Breast epithelium (tissue), 4 donors: ENCODE results near the gene RAB3GAP1. TPM values are rescaled to one million over a fixed set of nuclear protein-coding genes. Genes with fewer than 3 reads are reported as not detected.

Source experiments
- DNase-seq, 2 donors: peaks; one replicate each; pipeline ENCODE4 v3.0.0-alpha.2; 2019; ENCODE audit warnings: low spot score in 2 of 2
- H3K27ac ChIP-seq, 2 donors: fragments of 200-600 bp; sonication (generic) in 1 of 2; one replicate each; pipeline ENCODE4 v1.5.1; 2016 to 2019; ENCODE audit warnings: mild to moderate bottlenecking in 1 of 2
- H3K27me3 ChIP-seq, 2 donors: fragments of 200-600 bp; sonication (generic) in 1 of 2; one replicate each; pipeline versions ENCODE4 v1.5.1 to v1.6.0; 2017 to 2019; ENCODE audit warnings: control low read depth in 1 of 2, mild to moderate bottlenecking in 1 of 2
- H3K36me3 ChIP-seq: fragments of 200-600 bp; one replicate; pipeline ENCODE4 v1.5.1; 2019
- H3K4me1 ChIP-seq, 2 donors: fragments of 200-600 bp; sonication (generic); one replicate each; pipeline ENCODE4 v1.5.1; 2016 to 2019; ENCODE audit warnings: control low read depth in 1 of 2
- H3K4me3 ChIP-seq, 3 donors: fragments of 200-600 bp; sonication (generic); 1 replicate in 2 of 3; 2 replicates in 1 of 3; pipeline ENCODE4 v1.5.1; 2016 to 2019; ENCODE audit warnings: mild to moderate bottlenecking in 3 of 3, moderate library complexity in 2 of 3
- H3K9me3 ChIP-seq, 2 donors: fragments of 200-600 bp; sonication (generic) in 1 of 2; one replicate each; pipeline ENCODE4 v1.5.1; 2016 to 2019; ENCODE audit warnings: control low read depth in 1 of 2
- CTCF ChIP-seq, 3 donors: fragments of 450-650 bp; IDR thresholded peaks; one replicate each; pipeline ENCODE4 v1.5.1; 2016 to 2017; ENCODE audit warnings: antibody characterized with exemption in 3 of 3, mild to moderate bottlenecking in 3 of 3, moderate library complexity in 3 of 3
- POLR2A ChIP-seq: fragments of 450-650 bp; IDR thresholded peaks from one replicate; pipeline ENCODE4 v1.6.1; 2016; ENCODE audit warnings: antibody characterized with exemption, mild to moderate bottlenecking, moderate library complexity
- POLR2AphosphoS5 ChIP-seq, 3 donors: sonication (generic); formaldehyde crosslinking; IDR thresholded peaks; one replicate each; pipeline ENCODE4 v1.6.1; 2017; ENCODE audit warnings: antibody characterized with exemption in 3 of 3
- intact Hi-C: fragments of 100-400 bp; cut with DNase I; formaldehyde crosslinking; loops from one replicate; pipeline ENCODE4 v1.15.1; 2023; ENCODE audit warnings: low total_unique reads
- total RNA-seq, 3 donors: library from RNA; depleted of rRNA; stranded (reverse); fragments of >200 nt; gene quantifications; one replicate each; pipeline ENCODE4 v1.1.0, GENCODE V29; 2016

Gene RAB3GAP1
- total RNA-seq, 3 donors from 2014 or later: 53.9 to 70.5 (median 54.1) TPM

- intact Hi-C loops: no loop called here
- TF ChIP-seq POLR2A (no peak), CTCF (IDR thresholded peaks at IDR 0.05) (no peak), POLR2AphosphoS5 (IDR thresholded peaks at IDR 0.05) (no peak)
- H3K36me3 ChIP-seq: no peaks in the 10 kb centered on the region
- no peak for DNase-seq
- H3K27ac ChIP-seq: no peak overlapping the region
- no peaks in the 10 kb centered on the region for H3K4me1 ChIP-seq
- H3K4me3 ChIP-seq: no peak overlapping the region
- H3K9me3 ChIP-seq: no peaks in the 10 kb centered on the region
- H3K27me3 ChIP-seq: no peaks in the 10 kb centered on the region
Measured at GRCh38 chr2:135048122-135048521, 4.0 kb upstream of the RAB3GAP1 start.

- Histone ChIP-seq H3K27ac (no peak overlapping the region), H3K9me3 (no peaks in the 10 kb centered on the region), H3K27me3 (no peaks in the 10 kb centered on the region), H3K4me3 (no peak overlapping the region), H3K36me3 (no peaks in the 10 kb centered on the region), H3K4me1 (no peaks in the 10 kb centered on the region)
- no peak for TF ChIP-seq POLR2A
- no peak for TF ChIP-seq CTCF (IDR thresholded peaks at IDR 0.05)
- TF ChIP-seq POLR2AphosphoS5 (IDR thresholded peaks at IDR 0.05): no peak
- intact Hi-C loops: no loop called here
- no peak for DNase-seq
Measured at GRCh38 chr2:135050132-135050531, 2.0 kb upstream of the RAB3GAP1 start.

- H3K36me3 ChIP-seq: no peaks in the 10 kb centered on the region
- H3K27me3 ChIP-seq: no peaks in the 10 kb centered on the region
- DNase-seq: no peak
- no peak for TF ChIP-seq CTCF (IDR thresholded peaks at IDR 0.05)
- no peak for TF ChIP-seq POLR2A
- no peak for TF ChIP-seq POLR2AphosphoS5 (IDR thresholded peaks at IDR 0.05)
- no peaks in the 10 kb centered on the region for H3K9me3 ChIP-seq
- H3K4me1 ChIP-seq: no peaks in the 10 kb centered on the region
- intact Hi-C loops: no loop called here
- no peak overlapping the region for H3K27ac ChIP-seq
- no peak overlapping the region for H3K4me3 ChIP-seq
Measured at GRCh38 chr2:135050684-135051083, 1.4 kb upstream of the RAB3GAP1 start.

GRCh38 chr2:135052997-135053474 lies 944 bp downstream of the RAB3GAP1 start:
- no peak for DNase-seq
- Histone ChIP-seq H3K4me3 (peak overlapping the region; percentile 73 to 80 (median 75)), H3K9me3 (no peaks in the 10 kb centered on the region), H3K4me1 (no peaks in the 10 kb centered on the region), H3K27me3 (no peaks in the 10 kb centered on the region), H3K36me3 (no peaks in the 10 kb centered on the region), H3K27ac (peak overlapping the region; percentile 65 to 98)
- intact Hi-C loops: no loop called here
- TF ChIP-seq POLR2A (no peak), POLR2AphosphoS5 (IDR thresholded peaks at IDR 0.05) (no peak), CTCF (IDR thresholded peaks at IDR 0.05) (no peak)

- DNase-seq: no peak
- H3K27ac ChIP-seq: no peak overlapping the region
- H3K9me3 ChIP-seq: no peaks in the 10 kb centered on the region
- H3K4me1 ChIP-seq: no peaks in the 10 kb centered on the region
- intact Hi-C loops: no loop called here
- H3K27me3 ChIP-seq: no peaks in the 10 kb centered on the region
- TF ChIP-seq POLR2A (no peak), CTCF (IDR thresholded peaks at IDR 0.05) (no peak), POLR2AphosphoS5 (IDR thresholded peaks at IDR 0.05) (no peak)
- no peaks in the 10 kb centered on the region for H3K36me3 ChIP-seq
- no peak overlapping the region for H3K4me3 ChIP-seq
Measured at GRCh38 chr2:135055182-135055786, 3.2 kb downstream of the RAB3GAP1 start.
